HG03103 (cell line): Measurements from ENCODE around the gene CCDC142.
A peak's percentile ranks its signal among the peaks of the same experiment; 100 is the strongest.

Experiments used
- ATAC-seq: cut with Tn5 transposase; IDR thresholded peaks from one replicate; pipeline ENCODE4 v1.9.1; 2021; ENCODE audit warnings: low read depth; ENCODE audit not compliant: unreplicated experiment

The CCDC142 gene

GRCh38 chr2:74515271-74515980, 32.6 kb upstream of the CCDC142 start:
- ATAC-seq = no peak

DNA sequence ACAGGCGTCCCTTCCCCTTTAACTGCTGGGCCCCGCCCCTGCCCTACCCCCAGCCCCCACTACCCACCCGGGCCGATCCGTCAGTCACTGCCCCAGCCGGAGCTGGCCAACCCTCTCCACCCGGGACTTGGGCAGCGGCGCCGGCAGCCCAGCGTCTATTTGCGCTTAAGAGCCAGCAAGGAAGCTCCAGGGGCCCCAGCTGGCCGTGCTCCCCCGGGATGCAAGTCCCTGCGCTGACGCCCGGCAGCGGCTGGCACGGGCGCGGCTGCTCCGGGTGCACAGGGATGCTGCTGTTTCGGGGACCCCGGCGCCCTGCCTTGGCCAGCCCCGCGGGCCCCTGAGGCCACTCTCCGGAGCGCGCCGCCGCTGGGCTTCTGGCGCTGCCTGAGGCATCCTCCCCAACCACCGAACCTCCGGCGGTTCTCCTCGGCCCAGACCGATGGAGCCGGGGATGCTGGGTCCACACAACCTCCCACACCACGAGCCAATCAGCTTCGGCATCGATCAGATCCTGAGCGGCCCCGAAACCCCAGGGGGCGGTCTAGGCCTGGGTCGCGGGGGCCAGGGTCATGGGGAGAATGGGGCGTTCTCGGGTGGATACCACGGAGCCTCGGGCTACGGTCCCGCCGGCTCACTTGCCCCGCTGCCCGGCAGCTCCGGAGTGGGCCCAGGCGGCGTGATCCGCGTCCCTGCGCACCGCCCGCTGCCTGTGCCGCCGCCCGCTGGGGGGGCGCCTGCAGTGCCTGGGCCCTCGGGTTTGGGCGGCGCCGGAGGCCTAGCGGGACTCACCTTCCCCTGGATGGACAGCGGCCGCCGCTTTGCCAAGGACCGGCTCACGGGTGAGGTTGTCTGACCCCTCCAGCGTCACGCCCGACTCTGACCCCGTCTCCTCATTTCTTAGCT, 31.8 kb upstream of the CCDC142 start, which contains the start of gene TLX2:
TLX2 (plus strand) TSS at position 83 of the 903 bp plus-strand sequence; CDS start at position 440, 357 bp downstream.
- no peak for ATAC-seq

DNA sequence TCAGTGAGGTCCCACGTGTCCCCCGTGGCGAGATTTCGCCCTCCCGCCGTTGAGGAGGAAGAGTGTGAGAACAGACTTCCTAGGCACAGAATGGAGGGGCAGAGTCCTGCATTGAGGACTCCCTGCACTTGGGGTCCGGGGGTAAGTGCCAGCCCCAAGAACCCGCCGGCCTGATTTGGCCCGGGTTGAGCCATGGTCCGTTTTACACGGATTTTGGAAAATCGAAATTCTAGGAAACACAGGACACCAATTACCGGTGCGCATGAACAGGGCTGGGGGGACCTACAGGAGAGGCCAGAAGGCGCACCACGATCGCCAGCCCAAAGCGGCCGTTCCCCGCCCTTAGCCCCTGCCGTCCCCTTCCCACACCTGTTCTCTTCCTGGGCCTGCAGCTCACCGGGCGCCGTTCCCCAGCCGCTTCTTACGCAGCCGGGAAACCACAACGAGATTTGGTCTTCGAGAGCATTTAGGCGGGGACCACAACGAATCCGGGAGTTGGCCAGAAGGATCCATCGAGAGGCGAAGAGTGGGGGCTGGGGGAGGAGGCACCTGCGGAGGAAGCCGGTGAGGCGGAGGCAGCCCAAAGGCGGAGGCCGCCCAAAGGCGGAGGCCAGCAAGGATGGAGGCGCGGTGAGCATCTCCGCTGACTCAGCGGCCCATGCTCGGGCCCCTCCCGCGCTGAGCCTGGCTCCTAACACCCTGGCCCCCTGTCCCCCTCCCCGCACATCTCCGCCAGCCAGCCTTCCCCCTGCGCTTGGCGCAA, 31.0 kb upstream of the CCDC142 start:
- ATAC-seq = no peak

DNA sequence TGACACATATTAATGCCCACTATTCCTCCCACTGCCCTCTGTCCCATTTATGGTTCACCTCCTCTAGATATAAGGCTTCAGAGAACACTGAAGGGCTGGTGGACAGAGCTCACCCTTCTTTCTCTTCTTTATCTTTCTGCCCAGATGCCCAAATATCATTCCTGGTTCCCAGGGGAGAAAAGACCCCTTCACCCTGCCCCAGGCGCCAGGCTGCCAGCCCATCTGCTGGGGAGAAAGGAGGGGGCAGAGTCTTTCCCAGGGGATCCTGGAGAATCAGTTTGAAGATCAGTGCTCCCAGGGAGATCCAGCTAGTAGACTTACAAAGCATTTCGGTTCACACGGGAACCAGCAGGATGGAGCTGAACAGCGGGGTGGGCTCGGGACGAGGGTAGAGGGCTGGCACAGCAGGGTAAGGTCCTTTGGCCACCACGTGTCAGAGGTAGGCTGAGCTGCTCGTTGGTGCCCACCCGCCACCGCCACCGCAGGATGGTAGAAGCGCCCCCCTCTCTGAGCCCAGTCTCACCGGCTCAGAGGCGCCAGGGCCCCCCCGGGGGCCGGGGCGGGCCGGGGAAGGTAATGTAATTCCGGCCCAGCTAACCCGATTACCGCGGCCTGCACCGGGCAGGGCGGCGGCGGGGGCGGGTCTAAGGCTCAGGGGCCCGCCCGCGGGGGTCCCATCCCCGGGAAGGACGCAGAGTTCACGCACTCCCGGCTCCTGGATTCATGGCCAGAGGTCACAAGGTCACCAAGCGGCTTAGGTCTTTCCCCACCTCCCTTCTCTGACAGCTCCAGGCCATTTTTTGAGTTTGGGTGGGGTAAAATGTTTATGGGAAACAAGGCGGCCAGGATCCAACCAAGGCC, 30.2 kb upstream of the CCDC142 start:
- ATAC-seq = no peak

- no peak for ATAC-seq
These were observed 28.5 kb upstream of the CCDC142 start for GRCh38 chr2:74511104-74511989.

DNA sequence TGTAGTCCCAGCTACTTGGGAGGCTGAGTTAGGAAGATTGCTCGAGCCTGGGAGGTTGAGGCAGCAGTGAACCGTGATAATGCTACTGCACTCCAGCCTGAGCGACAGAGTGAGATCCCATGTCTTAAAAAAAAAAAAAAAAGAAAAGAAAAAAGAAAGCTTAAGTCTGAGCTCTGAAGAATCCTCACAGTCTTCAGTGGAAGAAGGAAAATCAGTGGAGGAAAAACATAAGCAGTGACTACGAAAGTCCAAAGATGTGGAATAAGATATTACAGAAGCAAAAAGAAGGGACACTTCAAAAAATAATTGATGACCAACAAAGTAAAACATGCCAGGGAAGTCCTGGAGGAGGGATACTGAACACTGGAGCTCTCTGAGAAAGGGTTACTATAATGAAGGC, 27.5 kb upstream of the CCDC142 start:
- no peak for ATAC-seq

DNA sequence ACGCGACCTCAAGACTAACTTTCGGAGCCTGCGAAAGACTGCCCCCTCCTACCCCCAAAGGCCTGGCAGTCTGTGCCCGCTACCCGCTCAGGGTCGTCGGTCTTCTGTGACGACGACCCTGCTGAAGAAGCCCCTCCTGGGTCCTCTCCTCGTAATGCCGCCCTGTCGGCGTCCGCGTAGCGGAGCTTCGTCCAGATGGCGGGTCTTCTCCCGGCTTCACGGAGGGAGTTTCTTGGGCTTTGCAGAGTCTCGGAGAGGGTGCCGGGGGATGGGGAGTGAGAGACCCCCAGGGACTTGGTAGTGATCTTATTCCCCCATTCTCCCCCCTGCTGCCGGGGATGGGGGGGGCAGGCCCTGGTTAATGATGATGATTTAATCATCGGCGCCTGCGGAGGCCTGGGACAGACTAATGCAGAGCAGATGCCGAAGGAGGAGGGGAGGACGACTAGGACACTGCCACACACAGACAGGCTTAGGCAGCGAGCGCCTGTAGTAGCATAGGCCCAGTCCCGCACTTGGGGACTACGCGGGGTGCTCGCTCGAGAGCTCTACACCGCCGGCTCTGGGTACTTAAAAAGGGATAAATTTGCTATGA, 25.2 kb upstream of the CCDC142 start:
- peak; percentile 1 for ATAC-seq

GRCh38 chr2:74507145-74507925, 24.5 kb upstream of the CCDC142 start, which contains the start of gene PCGF1:
Gene PCGF1, minus strand, starts transcription at chr2:74507695. Its CDS starts 27 bp downstream, at chr2:74507668.
- peak; percentile 88 for ATAC-seq

DNA sequence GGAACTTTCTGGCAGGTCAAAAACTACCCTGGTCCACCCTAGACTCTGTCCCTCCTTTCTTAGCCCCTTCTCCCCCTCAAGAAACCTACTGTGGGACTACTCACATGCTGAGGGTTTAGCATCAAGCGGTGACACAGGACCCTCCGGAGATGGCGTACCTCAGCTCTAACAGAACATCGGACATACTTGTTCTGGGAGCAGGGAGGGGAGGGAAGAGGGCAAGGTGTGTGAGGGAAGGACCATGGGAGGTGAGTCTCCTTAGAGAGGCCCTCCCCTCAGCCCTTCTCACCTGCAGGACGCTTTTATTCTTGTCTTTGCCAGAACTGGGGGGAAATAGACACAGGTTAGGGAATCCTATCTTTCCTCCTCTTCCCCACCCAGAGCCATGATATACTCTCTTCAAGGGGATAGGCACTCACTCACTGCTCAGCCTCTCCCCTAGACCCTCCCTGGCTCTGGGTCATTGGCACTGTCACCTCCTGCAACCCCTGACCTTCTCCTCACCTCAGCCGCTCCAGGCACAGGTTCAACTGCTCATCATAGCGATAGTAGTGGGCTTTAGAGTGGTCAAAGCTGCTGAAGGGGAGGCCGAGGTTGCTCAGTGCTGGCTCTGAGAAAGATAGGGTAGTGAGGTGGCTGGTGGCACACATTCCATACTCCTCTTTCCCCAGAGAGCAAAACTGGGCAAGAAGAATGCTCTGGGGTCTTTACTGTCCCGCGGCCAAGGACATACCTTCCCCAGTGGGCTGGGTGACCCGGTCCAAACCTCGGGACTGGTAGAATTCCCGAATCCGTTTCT, 22.8 kb upstream of the CCDC142 start:
- ATAC-seq = no peak

DNA sequence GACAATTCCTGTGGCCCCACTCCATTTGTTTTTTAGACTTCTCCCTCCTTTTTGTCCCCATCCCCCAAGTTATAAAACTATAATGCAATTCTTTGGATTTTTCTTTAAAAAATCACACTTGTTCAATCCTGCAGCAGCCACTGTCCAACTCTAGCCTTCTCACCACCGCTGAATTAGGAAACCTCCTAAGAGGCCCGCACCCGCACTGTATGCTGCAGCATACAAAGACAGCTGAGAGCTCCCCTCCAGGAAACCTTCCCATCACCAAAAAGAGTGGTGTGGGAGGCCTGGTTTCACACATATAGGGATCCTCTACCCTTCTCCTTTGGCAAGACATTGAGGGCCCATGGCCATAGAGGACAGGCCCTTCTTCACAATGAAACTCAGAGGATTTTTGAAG, 21.8 kb upstream of the CCDC142 start:
- no peak for ATAC-seq

DNA sequence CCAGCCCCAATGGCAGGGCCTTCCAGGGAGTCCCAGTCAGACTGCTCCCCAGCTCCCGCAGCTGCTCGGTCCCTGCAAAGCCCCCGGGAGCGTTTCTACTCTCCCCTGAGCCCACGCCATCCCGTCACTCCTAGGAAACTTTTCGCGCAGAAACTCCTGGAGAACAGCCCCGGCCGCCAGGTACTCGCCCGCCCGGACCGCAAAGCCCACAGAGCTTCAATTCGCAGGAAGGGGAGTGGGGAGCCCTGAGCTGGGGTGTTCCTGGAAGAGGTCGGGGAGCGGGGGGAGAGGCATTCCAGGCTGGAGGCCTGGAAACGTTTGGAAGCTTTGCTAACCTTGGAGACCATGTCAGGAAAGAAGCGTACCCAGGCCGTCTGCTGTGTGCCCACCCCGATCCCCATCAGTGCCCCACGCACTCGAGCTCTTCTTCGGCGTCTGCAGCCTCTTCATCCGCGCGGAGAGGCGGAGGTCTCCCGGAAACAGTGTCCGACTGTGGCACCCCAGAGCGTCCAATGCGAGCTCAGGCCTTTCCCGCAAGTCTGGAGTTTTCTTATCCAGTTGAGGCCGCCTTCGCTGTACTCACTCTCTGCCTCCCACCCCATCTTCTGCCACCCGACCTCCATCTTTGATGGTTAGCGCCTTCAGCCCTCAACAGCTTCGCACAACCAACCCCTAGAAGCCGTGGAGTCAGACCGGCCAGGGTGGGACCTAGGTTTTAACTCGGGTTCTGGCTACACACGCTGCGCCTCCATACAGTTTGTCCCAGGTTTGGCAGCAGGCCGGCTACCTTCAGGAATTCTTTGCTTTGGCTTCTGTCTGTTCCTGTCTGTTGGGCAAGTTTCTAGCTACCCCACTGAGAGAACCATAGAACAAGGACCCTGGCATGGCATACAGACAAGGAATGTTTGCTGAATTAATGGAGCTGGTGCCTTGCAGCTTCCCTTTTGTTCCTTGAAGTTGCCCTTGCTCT, 21.0 kb upstream of the CCDC142 start:
- no peak for ATAC-seq

DNA sequence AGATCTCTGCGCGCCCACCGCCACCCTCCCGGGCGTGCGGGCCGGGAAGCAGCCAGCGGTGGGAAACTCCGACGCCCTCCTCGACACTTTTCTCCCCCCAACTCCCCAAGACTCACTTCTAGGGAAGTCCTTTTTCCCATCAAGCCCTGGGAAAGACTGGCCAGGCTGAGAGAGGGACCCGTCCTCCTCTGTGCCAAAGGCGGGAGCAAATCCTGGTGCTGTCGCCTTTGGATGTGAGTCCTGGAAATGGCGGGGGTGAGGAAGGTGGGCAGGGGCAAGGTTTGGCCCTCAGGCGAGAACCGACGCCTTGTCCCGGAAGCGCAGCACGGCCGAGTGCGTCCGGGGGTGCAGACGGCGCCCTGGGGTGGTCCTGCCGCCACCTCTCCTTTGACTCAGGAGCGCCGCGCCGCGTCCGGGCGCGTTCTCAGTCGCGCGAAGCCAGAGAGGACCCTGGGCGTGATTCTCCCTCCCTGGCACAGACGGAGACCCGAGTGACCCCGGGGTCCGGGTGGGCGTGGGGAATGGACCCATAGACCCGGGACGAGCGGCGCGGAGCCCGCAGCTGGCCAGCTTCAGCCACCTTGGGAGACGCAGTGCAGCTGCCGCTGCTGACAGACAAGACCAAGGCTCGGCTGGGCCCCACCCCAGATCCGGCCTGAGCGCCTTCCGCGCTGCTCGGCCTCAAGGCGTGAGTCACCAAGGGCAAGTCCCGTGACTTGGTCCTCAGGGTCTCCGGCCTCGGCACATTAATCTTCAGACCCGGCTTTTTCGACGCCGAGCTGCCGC, 20.1 kb upstream of the CCDC142 start:
- ATAC-seq = peak; percentile 23

DNA sequence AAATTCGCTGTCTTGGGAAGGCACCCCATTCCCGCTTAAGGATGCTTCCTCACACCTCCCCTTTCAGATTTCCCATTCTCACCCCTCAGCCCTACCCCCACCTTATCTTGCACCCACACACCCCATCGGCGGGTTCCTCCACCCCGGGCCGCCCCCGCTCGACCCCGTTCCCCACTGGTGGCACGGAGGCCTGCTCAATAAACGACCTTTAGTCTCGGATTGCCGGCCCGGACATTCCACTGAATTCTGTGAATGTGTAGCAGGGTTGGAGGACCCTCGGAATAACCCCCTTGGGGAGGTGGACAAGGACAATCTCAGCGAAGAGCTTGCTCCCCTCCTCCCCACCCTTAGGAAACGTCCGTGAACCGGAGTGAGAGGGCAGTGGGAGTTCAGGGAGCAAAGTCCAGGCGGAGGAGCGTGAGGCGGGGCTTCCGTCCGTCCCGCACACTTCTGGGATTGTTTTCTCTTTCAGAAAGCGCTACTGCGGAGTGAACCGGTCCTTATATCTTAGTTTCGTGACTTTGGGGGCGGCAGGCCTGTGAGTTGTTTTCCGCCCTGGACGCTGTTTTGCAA, 19.4 kb upstream of the CCDC142 start:
- ATAC-seq = no peak

- ATAC-seq = no peak
These were observed 18.7 kb upstream of the CCDC142 start for GRCh38 chr2:74501335-74502071.
